ENCODE data around the gene BCL2L2.
"Not testable (repeated sequence)": the region's sequence is repeated elsewhere in the genome, so short reads cannot be mapped to it uniquely, and the experiment has no call there.

Gene BCL2L2

GRCh38 chr14:23306412-23307145 lies at the start of gene BCL2L2:
Gene BCL2L2 (plus strand): TSS chr14:23306833. CDS start chr14:23307768, 935 bp downstream.
- DNase-seq (ENCODE audit: extremely low read depth in 1 of 2, low read depth in 1 of 2), result no peak

GRCh38 chr14:23258256-23258655 lies 48.4 kb upstream of the BCL2L2 start:
- no peak for DNase-seq (ENCODE audit: extremely low read depth in 1 of 2, low read depth in 1 of 2)

- no peak for DNase-seq (ENCODE audit: extremely low read depth in 1 of 2, low read depth in 1 of 2)
These were observed 47.2 kb upstream of the BCL2L2 start for GRCh38 chr14:23259426-23259825.

GRCh38 chr14:23260849-23261248 lies 45.8 kb upstream of the BCL2L2 start:
- not testable (repeated sequence) for DNase-seq (ENCODE audit: extremely low read depth in 1 of 2, low read depth in 1 of 2)

GRCh38 chr14:23269193-23269592 lies 37.4 kb upstream of the BCL2L2 start:
- DNase-seq (ENCODE audit: extremely low read depth in 1 of 2, low read depth in 1 of 2), result no peak

- DNase-seq (ENCODE audit: extremely low read depth in 1 of 2, low read depth in 1 of 2), result no peak
These were observed 31.2 kb upstream of the BCL2L2 start for GRCh38 chr14:23275412-23275811.

GRCh38 chr14:23277189-23277588 lies 29.4 kb upstream of the BCL2L2 start:
- no peak for DNase-seq (ENCODE audit: extremely low read depth in 1 of 2, low read depth in 1 of 2)

GRCh38 chr14:23277928-23278327 lies 28.7 kb upstream of the BCL2L2 start:
- DNase-seq (ENCODE audit: extremely low read depth in 1 of 2, low read depth in 1 of 2), result not testable (repeated sequence)

GRCh38 chr14:23281247-23281646 lies 25.4 kb upstream of the BCL2L2 start:
- no peak for DNase-seq (ENCODE audit: extremely low read depth in 1 of 2, low read depth in 1 of 2)

GRCh38 chr14:23284654-23285529 lies 21.7 kb upstream of the BCL2L2 start:
- DNase-seq (ENCODE audit: extremely low read depth in 1 of 2, low read depth in 1 of 2), result no peak

- DNase-seq (ENCODE audit: extremely low read depth in 1 of 2, low read depth in 1 of 2), result no peak
These were observed 21.1 kb upstream of the BCL2L2 start for GRCh38 chr14:23285530-23286019.

- DNase-seq (ENCODE audit: extremely low read depth in 1 of 2, low read depth in 1 of 2), result peak; percentile 90 to 97
These were observed 20.4 kb upstream of the BCL2L2 start, which contains the start of gene HOMEZ for GRCh38 chr14:23286020-23286901. Gene HOMEZ (minus strand): TSS chr14:23286132. CDS start chr14:23285952, 180 bp downstream.

GRCh38 chr14:23286902-23287479 lies 19.6 kb upstream of the BCL2L2 start:
- no peak for DNase-seq (ENCODE audit: extremely low read depth in 1 of 2, low read depth in 1 of 2)

GRCh38 chr14:23294734-23295561 lies 11.7 kb upstream of the BCL2L2 start:
- peak in 1 of 2 donors; percentile 29 for DNase-seq (ENCODE audit: extremely low read depth in 1 of 2, low read depth in 1 of 2)

GRCh38 chr14:23296012-23296777 lies 10.4 kb upstream of the BCL2L2 start:
- no peak for DNase-seq (ENCODE audit: extremely low read depth in 1 of 2, low read depth in 1 of 2)

GRCh38 chr14:23297096-23297495 lies 9.5 kb upstream of the BCL2L2 start:
- no peak for DNase-seq (ENCODE audit: extremely low read depth in 1 of 2, low read depth in 1 of 2)

GRCh38 chr14:23297611-23298277 lies 8.9 kb upstream of the BCL2L2 start:
- no peak for DNase-seq (ENCODE audit: extremely low read depth in 1 of 2, low read depth in 1 of 2)

Data from activated CD8-positive, alpha-beta memory T cell treated with anti-CD3 and anti-CD28 coated beads for 1 hour (primary cell).